Activated CD4-positive, alpha-beta T cell treated with anti-CD3 and anti-CD28 coated beads, Interleukin-2, amount 50 U/mL, for 4 hours (primary cell): ENCODE data around the gene LRRC37A3.
"Not testable (repeated sequence)": the region's sequence is repeated elsewhere in the genome, so short reads cannot be mapped to it uniquely, and the experiment has no call there.

Source experiments
- DNase-seq, 2 experiments: peaks; one replicate each; pipeline ENCODE4 v3.0.0-alpha.2; 2020

The LRRC37A3 gene

DNA sequence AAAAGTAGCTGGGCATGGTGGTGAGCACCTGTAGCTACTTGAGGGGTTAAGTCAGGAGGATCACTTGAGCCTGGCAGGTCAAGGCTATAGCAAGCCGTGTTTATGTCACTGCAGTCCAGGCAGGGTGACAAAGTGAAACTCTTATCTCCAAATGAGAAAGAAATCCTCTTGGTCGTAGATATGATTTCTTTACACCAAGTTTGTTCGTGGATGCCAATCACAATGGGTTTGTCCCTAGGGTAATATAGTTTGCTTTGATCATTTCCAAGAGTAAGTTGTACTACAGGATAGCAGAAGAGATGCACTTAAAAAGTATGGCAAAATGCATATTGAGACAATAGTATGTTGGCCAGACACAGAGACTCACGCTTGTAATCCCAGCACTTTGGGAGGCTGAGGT lies 6.0 kb upstream of the LRRC37A3 start:
- DNase-seq: not testable (repeated sequence)

DNA sequence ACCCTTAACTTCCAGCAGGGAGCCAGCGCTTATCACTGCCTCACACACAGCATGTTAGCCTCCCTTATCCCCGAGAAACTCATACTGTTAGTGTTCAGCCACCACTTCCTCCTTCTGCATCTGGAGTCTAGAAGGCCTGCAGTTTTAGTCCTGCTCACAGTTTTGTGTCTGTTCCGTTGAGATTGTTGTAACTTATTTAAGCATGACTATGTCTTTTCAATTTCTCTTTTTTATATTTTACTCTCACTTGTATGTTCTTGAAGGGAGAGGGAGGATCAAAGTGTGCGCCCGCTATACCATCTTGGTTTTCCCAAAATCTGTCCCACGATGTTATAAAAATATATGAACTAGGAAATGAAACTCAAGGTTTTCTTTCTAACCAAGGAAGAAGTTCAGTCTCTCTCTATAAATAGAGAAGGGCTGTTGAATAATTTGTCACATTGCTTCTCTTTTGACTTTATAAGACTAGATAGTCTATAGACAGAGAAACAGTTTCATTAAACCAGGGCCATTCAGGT lies 3.8 kb upstream of the LRRC37A3 start:
- DNase-seq: not testable (repeated sequence)

DNA sequence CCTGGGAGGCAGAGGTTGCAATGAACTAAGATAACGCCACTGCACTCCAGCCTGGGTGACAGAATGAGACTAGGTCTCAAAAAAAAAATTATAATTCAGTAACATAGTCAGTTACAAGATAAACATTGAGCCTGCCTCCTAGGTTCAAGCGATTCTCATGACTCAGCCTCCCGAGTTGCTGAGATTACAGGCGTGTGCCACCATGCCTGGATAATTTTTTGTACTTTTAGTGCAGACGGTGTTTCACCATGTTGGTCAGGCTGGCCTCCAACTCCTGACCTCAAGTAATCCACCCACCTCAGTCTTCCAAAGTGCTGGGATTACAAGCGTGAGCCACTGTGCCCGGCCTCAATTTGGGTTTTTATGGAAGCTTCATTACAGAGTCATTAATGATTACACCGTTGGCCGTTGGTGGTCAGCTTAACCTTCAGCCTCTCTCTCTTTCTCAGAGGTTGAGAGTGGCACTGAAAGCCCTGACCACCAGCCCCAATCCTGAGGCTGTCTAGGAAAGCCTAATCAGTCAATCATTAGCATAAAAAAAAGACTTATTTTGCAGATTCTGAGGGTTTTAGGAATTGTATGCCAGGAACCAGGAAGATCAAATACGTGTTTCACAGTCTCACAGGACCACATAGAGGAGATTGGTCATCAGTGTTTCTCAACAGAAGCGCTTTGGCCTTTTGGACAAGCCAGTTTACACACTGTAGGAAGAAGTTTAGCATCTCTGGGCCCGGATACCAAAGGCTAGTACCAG lies 1.3 kb upstream of the LRRC37A3 start:
- DNase-seq: no peak

- no peak for DNase-seq
These were observed 744 bp upstream of the LRRC37A3 start for GRCh38 chr17:64920026-64920418.

DNA sequence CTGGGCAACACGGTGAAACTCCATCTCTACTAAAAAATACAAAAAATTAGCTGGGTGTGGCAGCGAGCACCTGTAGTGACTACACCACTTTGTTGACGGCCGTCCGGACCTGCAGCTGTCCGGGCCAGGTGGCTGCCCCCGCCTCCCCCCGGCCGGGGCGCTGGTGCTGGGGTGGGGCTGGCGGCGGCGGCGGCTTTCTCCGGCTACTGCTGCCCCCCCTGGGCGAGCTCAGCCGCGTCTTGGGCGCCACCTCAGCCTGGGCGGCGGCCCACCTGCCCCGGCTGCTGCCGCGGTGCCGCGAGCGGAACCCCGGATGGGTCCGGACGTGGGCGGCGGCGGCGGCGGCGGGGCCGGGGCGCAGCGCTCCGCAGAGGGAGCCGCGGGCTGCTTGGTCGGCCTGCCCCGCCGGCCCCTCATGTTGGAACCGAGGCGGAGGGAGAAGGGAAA lies 413 bp downstream of the LRRC37A3 start:
- DNase-seq: peak in 1 of 2 experiments; percentile 23

DNA sequence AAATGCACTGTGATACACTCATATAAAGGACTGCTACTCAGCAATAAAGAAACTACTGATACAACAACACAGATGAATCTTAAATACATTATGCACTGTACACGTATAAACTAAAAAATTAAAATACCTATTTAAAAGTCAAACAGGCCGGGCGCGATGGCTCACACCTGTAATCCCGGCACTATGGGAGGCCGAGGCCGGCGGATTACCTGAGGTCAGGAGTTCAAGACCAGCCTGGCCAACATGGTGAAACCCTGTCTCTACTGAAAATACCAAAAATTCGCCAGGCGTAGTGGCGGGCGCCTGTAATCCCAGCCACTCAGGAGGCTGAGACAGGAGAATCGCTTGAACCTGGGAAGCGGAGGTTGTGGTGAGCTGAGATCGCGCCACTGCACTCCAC lies 1.7 kb downstream of the LRRC37A3 start:
- DNase-seq: not testable (repeated sequence)

DNA sequence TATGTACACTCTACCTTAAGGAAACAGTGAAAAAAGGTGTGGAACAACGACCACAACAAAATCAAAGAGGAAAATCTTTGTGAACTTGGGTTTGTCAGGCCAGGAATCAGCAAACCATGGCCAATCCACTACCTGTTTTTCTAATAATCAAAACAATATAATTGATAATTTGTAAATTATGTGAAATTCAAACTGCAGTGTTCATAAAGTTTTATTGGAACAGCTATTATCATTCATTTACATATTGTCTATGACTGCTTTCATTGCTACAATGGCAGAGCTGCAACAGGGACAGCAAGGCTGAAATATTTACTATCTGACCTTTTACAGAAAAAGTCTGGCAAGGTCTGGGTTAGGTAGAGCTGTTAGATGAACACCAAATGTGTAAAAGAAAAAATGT lies 4.0 kb downstream of the LRRC37A3 start:
- DNase-seq: not testable (repeated sequence)

- not testable (repeated sequence) for DNase-seq
These were observed 9.1 kb downstream of the LRRC37A3 start for GRCh38 chr17:64910191-64910514.

DNA sequence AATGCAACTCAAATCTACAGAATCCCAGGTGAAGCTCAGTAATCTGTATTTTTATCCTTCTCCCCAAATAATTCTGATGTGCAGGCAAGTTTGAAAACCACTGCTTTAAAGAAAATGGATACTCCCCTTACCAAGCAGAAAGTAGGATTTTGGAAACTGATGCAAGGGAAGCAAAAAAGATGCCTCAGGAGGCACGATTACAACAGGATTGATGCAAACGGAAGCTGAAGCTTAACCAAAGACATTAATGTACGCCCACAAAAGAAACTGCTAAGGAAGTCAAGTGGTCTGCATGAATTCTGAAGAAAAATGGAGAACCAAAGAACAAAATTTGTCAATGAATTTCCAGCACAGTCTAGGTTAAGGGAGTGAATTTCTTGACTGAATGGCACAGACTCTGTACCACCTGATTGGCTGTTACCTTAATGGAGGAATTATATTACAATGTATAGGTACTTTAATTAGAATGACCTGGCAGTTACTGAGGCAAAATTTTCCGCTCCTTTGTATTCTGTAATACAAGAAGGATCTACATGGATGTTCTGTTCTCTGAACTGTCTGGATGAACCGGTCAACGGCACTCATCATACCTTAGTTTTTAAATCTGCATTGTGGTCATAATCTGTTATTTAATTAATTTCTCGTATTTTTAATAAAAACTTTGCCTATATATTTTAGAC lies 9.6 kb downstream of the LRRC37A3 start:
- not testable (repeated sequence) for DNase-seq

DNA sequence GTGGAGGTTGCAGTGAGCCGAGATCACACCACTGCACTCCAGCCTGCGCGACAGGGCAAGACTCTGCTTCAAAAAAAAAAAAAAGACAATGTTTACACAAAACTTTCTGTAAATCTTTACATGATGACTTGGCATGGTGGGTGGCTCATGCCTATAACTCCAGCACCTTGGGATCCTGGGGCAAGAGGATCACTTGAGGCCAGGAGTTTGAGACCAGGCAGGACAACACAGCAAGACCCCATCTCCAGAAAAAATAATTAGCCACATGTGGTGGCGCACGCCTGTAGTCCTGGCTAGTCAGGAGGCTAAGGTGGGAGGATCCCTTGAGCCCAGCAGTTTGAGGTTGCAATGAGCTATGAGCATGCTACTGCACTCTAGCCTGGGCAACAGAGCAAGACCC lies 15.2 kb downstream of the LRRC37A3 start:
- DNase-seq: not testable (repeated sequence)

DNA sequence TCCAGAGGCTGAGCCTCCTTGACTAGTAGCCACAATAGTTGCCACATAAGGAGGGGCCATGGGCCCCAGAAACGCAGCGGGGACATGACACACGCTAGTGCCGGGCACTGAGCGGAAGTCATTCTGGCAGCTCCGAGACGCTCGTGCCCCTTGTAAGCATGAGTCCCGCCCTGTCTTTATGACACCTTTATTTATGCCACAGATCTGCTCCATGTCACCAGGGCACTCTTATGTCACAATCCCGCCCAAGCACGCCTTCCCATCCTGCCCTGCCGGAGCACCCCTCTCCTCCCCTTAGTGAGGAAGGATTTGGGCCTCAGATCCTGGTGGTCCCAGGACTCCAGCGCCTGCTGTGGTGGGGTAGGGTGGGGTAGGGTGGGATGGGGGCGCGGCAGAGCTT lies 22.1 kb downstream of the LRRC37A3 start:
- DNase-seq: not testable (repeated sequence)

GRCh38 chr17:64874210-64874609 lies 45.1 kb downstream of the LRRC37A3 start:
- not testable (repeated sequence) for DNase-seq

- DNase-seq: peak; percentile 70 to 78
These were observed 71.5 kb downstream of the LRRC37A3 start for GRCh38 chr17:64847504-64848466.

DNA sequence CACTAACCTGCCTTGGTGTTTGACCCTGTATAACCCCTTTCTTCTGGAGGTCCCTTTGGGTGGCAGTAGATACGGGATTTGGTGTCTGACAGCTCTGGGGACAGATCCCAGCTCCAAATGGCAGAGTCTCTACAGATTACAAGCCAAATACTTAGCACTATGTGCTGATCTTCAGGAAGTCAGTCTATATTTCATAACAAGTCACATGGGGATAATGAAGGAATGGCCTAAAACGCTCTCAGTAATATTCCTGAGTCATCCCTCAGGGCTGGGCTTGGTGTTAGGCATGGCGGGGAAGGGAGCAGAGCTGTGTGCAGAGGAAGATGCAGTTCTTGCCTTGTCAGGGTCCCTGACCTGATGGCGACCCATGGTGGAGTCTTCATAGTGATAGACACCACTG lies 72.4 kb downstream of the LRRC37A3 start:
- not testable (repeated sequence) for DNase-seq

GRCh38 chr17:64843918-64844317 lies 75.4 kb downstream of the LRRC37A3 start:
- not testable (repeated sequence) for DNase-seq

DNA sequence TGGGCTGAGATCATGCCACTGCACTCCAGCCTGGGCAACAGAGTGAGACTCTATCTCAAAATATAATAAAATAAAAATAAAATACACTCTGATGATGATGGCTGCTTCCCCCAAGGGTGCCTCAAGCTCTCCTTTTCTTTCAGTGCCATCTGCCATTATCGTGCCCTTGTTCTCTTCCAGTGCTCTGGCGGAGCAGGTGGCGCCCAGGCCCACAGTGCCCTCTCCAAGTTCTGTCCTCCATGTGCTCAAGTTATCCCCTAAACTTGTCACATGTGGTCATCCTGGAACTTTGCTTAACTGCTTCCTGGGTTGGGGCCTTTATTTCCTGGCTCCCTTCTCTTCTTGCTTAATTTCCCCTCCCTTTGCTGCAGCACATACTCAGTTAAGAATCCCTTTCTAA lies 76.4 kb downstream of the LRRC37A3 start:
- not testable (repeated sequence) for DNase-seq

GRCh38 chr17:64840960-64841359 lies 78.3 kb downstream of the LRRC37A3 start:
- DNase-seq: not testable (repeated sequence)

- DNase-seq: not testable (repeated sequence)
These were observed 80.8 kb downstream of the LRRC37A3 start for GRCh38 chr17:64838513-64838912.

DNA sequence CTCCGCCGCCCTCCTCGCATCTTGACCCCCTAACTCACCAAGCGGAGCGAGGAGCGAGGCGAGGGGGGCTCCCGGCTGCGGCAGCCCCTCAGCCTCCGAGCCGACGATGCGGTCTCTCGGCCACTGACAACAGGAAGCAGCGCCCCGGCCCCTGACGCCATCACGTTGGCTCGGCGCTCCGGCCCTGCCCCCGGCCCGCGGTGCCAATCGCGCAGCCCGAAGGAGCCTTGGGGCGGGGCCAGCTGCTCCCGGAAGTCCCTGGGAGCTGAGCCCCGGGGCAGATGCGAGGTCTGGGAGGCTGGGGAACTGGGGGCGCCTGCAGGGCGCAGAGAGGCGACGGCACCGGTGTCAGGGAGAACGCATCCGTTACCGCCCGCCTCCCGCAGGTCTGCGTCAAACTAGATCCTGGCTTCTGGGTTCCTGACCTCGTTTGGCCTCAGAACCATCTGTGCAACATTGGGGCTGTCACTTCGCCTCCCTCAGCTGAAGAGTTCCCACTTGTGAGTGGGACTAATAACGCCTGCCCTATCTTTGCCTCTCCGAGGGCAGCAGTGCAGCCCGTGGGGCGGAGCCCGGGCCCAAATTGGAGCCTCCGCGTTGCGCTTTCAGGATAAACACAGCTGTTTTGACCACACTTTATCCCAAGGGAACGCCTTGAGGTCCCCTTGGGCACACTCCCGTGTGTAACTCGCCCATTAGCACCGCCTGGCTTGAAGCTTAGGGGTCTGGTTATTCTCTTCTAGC lies 82.1 kb downstream of the LRRC37A3 start:
- DNase-seq: peak; percentile 69 to 73

DNA sequence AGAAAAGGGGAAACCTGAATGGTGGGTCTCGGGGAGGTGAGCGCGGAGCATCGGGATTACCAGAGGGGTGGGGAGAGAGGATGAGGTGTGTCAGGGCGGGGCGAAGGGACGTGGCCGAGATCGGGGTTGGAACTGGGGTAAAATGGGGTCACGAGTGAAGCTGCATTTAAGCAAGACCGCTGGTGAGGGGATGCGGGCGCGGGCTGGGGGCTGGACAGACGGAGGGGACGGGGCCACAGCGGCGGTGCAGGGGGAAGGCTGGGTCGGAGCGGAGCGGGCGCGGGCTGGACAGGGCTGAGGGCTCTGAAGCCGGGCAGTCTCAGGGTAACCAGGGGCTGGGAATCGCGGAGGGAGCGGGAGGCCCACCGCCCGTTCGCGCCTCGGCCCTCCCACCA lies 82.7 kb downstream of the LRRC37A3 start:
- DNase-seq: not testable (repeated sequence)

GRCh38 chr17:64834060-64834459 lies 85.2 kb downstream of the LRRC37A3 start:
- not testable (repeated sequence) for DNase-seq

DNA sequence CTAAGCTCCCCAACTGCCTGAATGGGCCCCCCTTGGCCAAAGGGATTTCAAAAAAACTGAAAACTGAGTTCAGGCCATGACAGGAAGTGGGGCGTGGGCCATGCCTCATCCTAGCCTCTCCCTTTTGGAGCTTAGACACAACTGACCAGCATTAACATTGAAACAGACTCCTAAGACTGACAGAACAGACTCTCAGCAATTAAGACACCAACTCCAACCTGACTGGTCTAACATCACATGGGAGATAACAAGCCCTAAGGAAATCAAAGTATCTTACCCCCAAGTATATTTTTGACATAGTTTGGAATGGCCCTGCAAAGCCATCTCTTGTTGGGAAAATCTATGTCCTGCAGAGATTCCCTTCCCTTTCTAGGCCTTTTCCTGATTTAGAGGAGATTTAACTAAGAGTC lies 88.6 kb downstream of the LRRC37A3 start:
- DNase-seq: not testable (repeated sequence)
